ENCODE measurements around the gene NACC2.

NACC2 gene

DNA sequence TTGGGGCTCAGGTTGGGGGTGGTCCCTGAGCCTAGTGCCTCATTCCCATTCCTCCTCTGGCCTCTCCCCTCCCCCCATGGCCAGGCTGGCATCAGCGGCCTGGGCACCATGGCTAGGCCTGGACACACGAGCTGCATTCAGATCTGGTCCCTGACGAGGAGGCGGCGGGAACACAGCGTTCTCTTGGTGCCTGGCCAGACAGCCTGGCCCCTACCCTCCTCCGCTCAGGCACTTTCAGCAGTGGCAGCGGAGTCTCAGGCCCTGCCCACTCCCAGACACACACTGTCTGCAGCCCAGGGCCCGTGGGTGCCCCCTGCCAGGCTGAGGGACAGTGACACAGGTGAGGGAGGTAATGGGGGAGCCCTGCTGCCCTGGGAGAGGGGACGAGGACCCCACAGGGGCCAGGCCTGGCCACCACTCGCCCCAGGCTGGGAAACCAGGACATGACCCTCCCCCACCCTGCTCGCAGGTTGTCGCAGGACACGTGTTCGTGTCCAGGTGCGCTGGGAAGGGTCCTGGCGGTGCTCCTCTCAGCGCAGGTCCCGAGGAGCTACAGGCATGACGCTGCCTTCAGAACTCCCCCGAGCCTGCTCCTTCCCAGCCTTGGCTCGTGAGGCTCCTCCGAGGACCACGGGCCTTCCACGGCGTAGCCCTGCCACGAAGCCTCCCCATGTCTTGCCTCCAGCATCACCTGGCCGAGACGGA lies 114.0 kb downstream of the NACC2 start:
- Histone ChIP-seq H3K4me3 (ENCODE audit: low read length) (no peak overlapping the region), H3K27ac (ENCODE audit: low read length) (no peak overlapping the region), H4K20me1 (ENCODE audit: insufficient read depth, low read length) (no peaks in the 10 kb centered on the region), H2AFZ (ENCODE audit: low read depth, low read length) (no peak overlapping the region), H3K4me2 (ENCODE audit: low read length) (no peak overlapping the region), H3K9me3 (ENCODE audit: insufficient read depth, low read length) (no peaks in the 10 kb centered on the region), H3K9ac (ENCODE audit: low read length) (no peak overlapping the region), H3K27me3 (ENCODE audit: low read depth, low read length) (0 out of 2 replicates have a peak, but pooled peaks cover 3% of the 10 kb centered on the region), H3K79me2 (ENCODE audit: low read length) (no peaks in the 10 kb centered on the region), H3K4me1 (ENCODE audit: low read length) (no peaks in the 10 kb centered on the region), H3K36me3 (replicated peaks; ENCODE audit: low read depth, low read length) (no peaks in the 10 kb centered on the region)
- TF ChIP-seq, protein P1, sequence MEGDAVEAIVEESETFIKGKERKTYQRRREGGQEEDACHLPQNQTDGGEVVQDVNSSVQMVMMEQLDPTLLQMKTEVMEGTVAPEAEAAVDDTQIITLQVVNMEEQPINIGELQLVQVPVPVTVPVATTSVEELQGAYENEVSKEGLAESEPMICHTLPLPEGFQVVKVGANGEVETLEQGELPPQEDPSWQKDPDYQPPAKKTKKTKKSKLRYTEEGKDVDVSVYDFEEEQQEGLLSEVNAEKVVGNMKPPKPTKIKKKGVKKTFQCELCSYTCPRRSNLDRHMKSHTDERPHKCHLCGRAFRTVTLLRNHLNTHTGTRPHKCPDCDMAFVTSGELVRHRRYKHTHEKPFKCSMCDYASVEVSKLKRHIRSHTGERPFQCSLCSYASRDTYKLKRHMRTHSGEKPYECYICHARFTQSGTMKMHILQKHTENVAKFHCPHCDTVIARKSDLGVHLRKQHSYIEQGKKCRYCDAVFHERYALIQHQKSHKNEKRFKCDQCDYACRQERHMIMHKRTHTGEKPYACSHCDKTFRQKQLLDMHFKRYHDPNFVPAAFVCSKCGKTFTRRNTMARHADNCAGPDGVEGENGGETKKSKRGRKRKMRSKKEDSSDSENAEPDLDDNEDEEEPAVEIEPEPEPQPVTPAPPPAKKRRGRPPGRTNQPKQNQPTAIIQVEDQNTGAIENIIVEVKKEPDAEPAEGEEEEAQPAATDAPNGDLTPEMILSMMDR (IDR thresholded peaks at IDR 0.05; ENCODE audit: low read depth, low read length) = no peak
- TF ChIP-seq EZH2phosphoT487 (IDR thresholded peaks at IDR 0.05; ENCODE audit: low read depth) = no peak

DNA sequence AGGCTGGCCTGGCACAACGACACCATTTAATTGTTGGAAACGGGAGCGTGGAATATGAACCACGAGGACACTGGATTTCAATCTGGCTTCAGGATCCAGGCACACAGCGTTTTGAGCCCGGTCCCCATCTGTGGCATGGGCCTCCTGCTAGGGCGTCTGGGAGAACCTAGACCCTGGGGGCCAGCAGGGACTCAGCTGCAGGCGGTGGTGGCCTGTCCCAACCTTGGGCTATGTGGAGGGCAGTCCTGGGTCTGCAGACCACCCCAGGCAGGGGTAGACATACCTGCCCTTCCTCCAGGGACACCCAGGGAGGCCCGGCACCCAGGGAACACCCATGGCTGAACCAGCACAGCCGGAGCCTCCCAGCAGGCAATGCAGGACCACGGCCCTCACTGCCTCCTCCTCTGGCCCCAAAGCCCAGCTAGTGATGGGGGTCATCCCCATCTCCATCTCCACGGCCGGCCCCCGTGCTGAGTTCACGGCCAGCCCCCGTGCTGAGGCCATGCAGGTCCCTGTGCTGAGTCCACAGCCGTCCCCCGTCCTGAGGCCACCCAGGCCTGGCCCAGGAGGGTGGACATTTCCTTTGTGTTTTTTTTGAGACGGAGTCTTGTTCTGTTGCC lies 115.4 kb downstream of the NACC2 start:
- H3K4me3 ChIP-seq (ENCODE audit: low read length) = no peak overlapping the region
- H3K79me2 ChIP-seq (ENCODE audit: low read length) = no peaks in the 10 kb centered on the region
- H3K4me2 ChIP-seq (ENCODE audit: low read length) = no peak overlapping the region
- TF ChIP-seq, protein P1 (IDR thresholded peaks at IDR 0.05; ENCODE audit: low read depth, low read length) = no peak
- no peak for TF ChIP-seq EZH2phosphoT487 (IDR thresholded peaks at IDR 0.05; ENCODE audit: low read depth)
- no peaks in the 10 kb centered on the region for H3K4me1 ChIP-seq (ENCODE audit: low read length)
- H3K9me3 ChIP-seq (ENCODE audit: insufficient read depth, low read length) = no peaks in the 10 kb centered on the region
- no peak overlapping the region for H2AFZ ChIP-seq (ENCODE audit: low read depth, low read length)
- no peak overlapping the region for H3K9ac ChIP-seq (ENCODE audit: low read length)
- no peak overlapping the region for H3K27ac ChIP-seq (ENCODE audit: low read length)
- 0 out of 2 replicates have a peak, but pooled peaks cover 3% of the 10 kb centered on the region for H3K27me3 ChIP-seq (ENCODE audit: low read depth, low read length)
- H4K20me1 ChIP-seq (ENCODE audit: insufficient read depth, low read length) = no peaks in the 10 kb centered on the region
- no peaks in the 10 kb centered on the region for H3K36me3 ChIP-seq (replicated peaks; ENCODE audit: low read depth, low read length)

DNA sequence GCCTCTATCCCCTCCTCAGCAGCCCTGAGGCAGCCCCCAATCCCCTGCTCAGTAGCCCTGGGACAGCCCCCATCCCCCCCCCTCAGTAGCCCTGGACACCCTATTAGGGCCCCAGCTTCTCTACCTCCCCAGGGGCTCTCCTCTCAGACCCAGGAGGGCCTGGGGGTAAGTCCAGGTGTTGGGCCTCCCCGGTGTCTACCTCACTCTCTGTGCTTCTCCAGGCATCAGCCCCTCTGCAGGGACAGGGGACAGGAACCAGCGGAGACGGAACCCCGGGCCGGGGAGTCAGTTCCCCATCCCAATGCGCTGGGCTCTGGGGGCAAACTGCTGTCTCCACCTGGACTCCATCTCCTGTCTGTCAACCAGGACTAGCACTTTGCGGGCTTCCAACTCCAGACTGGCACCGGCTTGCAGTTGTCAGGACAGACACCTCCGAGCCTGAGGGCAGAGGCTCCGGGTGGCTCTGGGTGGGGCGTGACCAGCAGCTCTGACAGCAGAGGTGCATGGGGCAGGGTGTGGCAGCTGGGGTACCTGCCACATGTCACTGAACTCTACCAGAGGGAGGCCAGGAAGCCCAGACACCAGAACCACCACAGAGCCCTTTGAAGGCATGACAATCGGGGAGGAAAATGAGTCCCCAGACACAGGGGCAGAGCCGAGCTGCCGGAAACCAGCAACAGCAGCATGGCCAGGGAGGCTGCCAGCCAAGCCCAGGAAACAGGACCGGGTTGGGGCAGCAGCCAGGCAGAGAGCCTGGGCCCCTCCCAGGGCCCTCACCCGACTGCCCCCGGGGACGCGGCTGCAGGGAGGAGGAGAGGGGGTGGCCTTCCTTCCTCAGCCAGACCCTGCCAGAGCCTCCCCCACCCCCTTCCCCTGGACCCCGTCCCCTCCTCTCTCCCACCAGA lies 116.2 kb downstream of the NACC2 start:
- Histone ChIP-seq H3K79me2 (ENCODE audit: low read length) (no peaks in the 10 kb centered on the region), H4K20me1 (ENCODE audit: insufficient read depth, low read length) (no peaks in the 10 kb centered on the region), H2AFZ (ENCODE audit: low read depth, low read length) (no peak overlapping the region), H3K9me3 (ENCODE audit: insufficient read depth, low read length) (no peaks in the 10 kb centered on the region), H3K27ac (ENCODE audit: low read length) (no peak overlapping the region), H3K36me3 (replicated peaks; ENCODE audit: low read depth, low read length) (no peaks in the 10 kb centered on the region), H3K27me3 (ENCODE audit: low read depth, low read length) (0 out of 2 replicates have a peak, but pooled peaks cover 3% of the 10 kb centered on the region), H3K4me1 (ENCODE audit: low read length) (no peaks in the 10 kb centered on the region), H3K4me3 (ENCODE audit: low read length) (no peak overlapping the region), H3K4me2 (ENCODE audit: low read length) (no peak overlapping the region), H3K9ac (ENCODE audit: low read length) (no peak overlapping the region)
- TF ChIP-seq EZH2phosphoT487 (IDR thresholded peaks at IDR 0.05; ENCODE audit: low read depth) = no peak
- TF ChIP-seq, protein P1 (IDR thresholded peaks at IDR 0.05; ENCODE audit: low read depth, low read length) = no peak

DNA sequence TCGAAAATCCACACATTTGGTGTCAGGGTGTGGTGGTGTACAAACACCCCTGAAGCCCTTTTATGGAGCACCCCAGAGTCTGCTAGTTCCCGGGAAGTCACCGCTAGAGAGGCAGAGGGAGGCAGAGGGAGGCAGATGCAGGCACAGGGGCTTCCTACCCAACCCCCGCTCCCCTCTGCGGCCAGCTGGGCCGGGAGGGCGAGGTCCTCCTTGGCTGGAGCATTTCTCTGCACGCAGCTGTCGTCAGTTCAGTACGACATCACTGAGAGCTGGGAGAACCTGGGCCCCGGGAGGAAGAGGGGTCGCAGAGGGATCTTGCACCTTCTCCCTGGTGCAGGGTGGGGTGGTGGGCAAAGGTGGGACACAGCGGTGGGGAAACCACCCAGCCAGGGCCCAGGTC lies 118.1 kb downstream of the NACC2 start:
- Histone ChIP-seq H3K27me3 (ENCODE audit: low read depth, low read length) (no peaks in the 10 kb centered on the region), H3K36me3 (replicated peaks; ENCODE audit: low read depth, low read length) (no peaks in the 10 kb centered on the region), H3K4me2 (ENCODE audit: low read length) (no peak overlapping the region), H3K27ac (ENCODE audit: low read length) (no peak overlapping the region), H3K9me3 (ENCODE audit: insufficient read depth, low read length) (no peaks in the 10 kb centered on the region), H2AFZ (ENCODE audit: low read depth, low read length) (no peak overlapping the region), H3K4me1 (ENCODE audit: low read length) (no peaks in the 10 kb centered on the region), H3K4me3 (ENCODE audit: low read length) (no peak overlapping the region), H4K20me1 (ENCODE audit: insufficient read depth, low read length) (0 out of 2 replicates have a peak, but pooled peaks cover 2% of the 10 kb centered on the region), H3K9ac (ENCODE audit: low read length) (no peak overlapping the region), H3K79me2 (ENCODE audit: low read length) (no peaks in the 10 kb centered on the region)
- TF ChIP-seq, protein P1 (IDR thresholded peaks at IDR 0.05; ENCODE audit: low read depth, low read length) = no peak
- TF ChIP-seq EZH2phosphoT487 (IDR thresholded peaks at IDR 0.05; ENCODE audit: low read depth) = no peak

All from OCI-LY3 (cell line).